Panc1 (cell line): ENCODE results near the gene PCGF1. TPM values are rescaled to one million over a fixed set of nuclear protein-coding genes. Genes with fewer than 3 reads are reported as not detected.

ENCODE experiments used
- ATAC-seq: fragments of 200-7000 bp; cut with Tn5 transposase; 2 replicates; pipeline ENCODE4 v1.9.1; 2020; ENCODE audit warnings: mild to moderate bottlenecking, moderate library complexity
- BruUV-seq: library from RNA; stranded (reverse); fragments of 400-500 nt; replicated peaks from 2 replicates; lab custom pipeline; 2021; lab: Mats Ljungman, UMichigan
- CTCF ChIA-PET: fragments of 300-600 bp; sonication (Branson Sonifier 250); formaldehyde crosslinking; loops from one replicate; lab custom pipeline; 2022; ENCODE audit warnings: antibody characterized with exemption; lab: Charles Lee
- POLR2A ChIA-PET: fragments of 300-600 bp; sonication (Branson Sonifier 250); formaldehyde crosslinking; loops from one replicate; lab custom pipeline; 2022; ENCODE audit warnings: antibody characterized with exemption; lab: Charles Lee
- DNase-seq: peaks from one replicate; pipeline ENCODE4 v3.0.0-alpha.2; 2010; ENCODE audit warnings: low read depth, low spot score
- H3K27ac ChIP-seq: 2 replicates; pipeline ENCODE4 v1.5.1; 2011; ENCODE audit warnings: mild to moderate bottlenecking, low read length, inconsistent platforms
- H3K27me3 ChIP-seq: fragments of 200-500 bp; sonication (Bioruptor generic); 2 replicates; pipeline ENCODE4 v1.6.0; 2014; ENCODE audit warnings: low read length, inconsistent platforms; ENCODE audit not compliant: control insufficient read depth, insufficient read depth
- H3K36me3 ChIP-seq: fragments of 200-500 bp; sonication (Bioruptor generic); 2 replicates; pipeline ENCODE4 v1.5.1; 2014; ENCODE audit warnings: inconsistent platforms, mild to moderate bottlenecking, low read length, moderate library complexity; ENCODE audit not compliant: control insufficient read depth, insufficient read depth
- H3K4me1 ChIP-seq: 2 replicates; pipeline ENCODE4 v1.5.1; 2011; ENCODE audit warnings: inconsistent platforms, mild to moderate bottlenecking, low read length, moderate library complexity; ENCODE audit not compliant: control insufficient read depth, insufficient read depth
- H3K4me3 ChIP-seq, 2 experiments: 2 replicates each; pipeline ENCODE4 v1.5.1; 2011 to 2012; ENCODE audit warnings: low read depth in 2 of 2, low read length in 2 of 2, mild to moderate bottlenecking in 2 of 2, inconsistent platforms in 1 of 2, moderate library complexity in 1 of 2
- H3K9me3 ChIP-seq: fragments of 200-500 bp; sonication (Bioruptor generic); 2 replicates; pipeline ENCODE4 v1.5.1; 2014; ENCODE audit warnings: low read depth, mild to moderate bottlenecking, inconsistent platforms, low read length, moderate library complexity; ENCODE audit not compliant: control insufficient read depth, insufficient read depth
- CTCF ChIP-seq: fragments of 450-650 bp; IDR thresholded peaks from 2 replicates; pipeline ENCODE4 v1.5.1; 2017; ENCODE audit warnings: mild to moderate bottlenecking
- POLR2AphosphoS5 ChIP-seq: IDR thresholded peaks from 2 replicates; pipeline ENCODE4 v1.6.1; 2012; ENCODE audit warnings: mild to moderate bottlenecking, low read depth, low read length, moderate library complexity
- REST ChIP-seq, 2 experiments: IDR thresholded peaks; 2 replicates each; pipeline ENCODE4 v1.6.1; 2011 to 2012; ENCODE audit warnings: low read depth in 2 of 2, control low read depth in 1 of 2, low read length in 1 of 2, mild to moderate bottlenecking in 1 of 2, moderate library complexity in 1 of 2; ENCODE audit not compliant: insufficient read depth in 1 of 2
- SIN3A ChIP-seq: IDR thresholded peaks from 2 replicates; pipeline ENCODE4 v1.6.1; 2012; ENCODE audit warnings: low read depth, mild to moderate bottlenecking, low read length, moderate library complexity, borderline replicate concordance; ENCODE audit not compliant: insufficient read depth
- TCF7L2 ChIP-seq: IDR thresholded peaks from 2 replicates; pipeline ENCODE4 v1.6.1; 2011; ENCODE audit warnings: mild to moderate bottlenecking, low read depth, low read length, inconsistent platforms
- in situ Hi-C: cut with HindIII; loops from 2 replicates; pipeline ENCODE4 v1.10.0; 2016; ENCODE audit warnings: low sequenced_read_pairs, low pct_unique_long_range_greater_than_20kb
- intact Hi-C: fragments of 100-400 bp; cut with micrococcal nuclease; formaldehyde crosslinking; loops from one replicate; pipeline ENCODE4 v1.10.0; 2022; ENCODE audit not compliant: unreplicated experiment
- total RNA-seq: library from RNA; stranded (reverse); gene quantifications from one replicate; pipeline ENCODE4 v1.2.1, GENCODE V29; 2021; ENCODE audit not compliant: unreplicated experiment

PCGF1 gene
- total RNA-seq, 1 experiment from 2014 or later = 36.8 TPM

- Histone ChIP-seq H3K27me3 (no peaks in the 10 kb centered on the region), H3K4me3 (peak overlapping the region; percentile 84 to 99), H3K36me3 (peaks cover 3% of the 10 kb centered on the region; the same call in 1 of the 2 replicates), H3K27ac (peak overlapping the region; percentile 99), H3K4me1 (peaks cover 16% of the 10 kb centered on the region), H3K9me3 (no peaks in the 10 kb centered on the region)
- intact Hi-C loops = loop anchor here (5.0 kb wide), 1 partner anchor 106 kb away; no protein-coding TSS in a partner anchor
- ATAC-seq = no peak
- ChIA-PET POLR2A (interaction anchor here (0.7 kb wide), 1 partner anchor 23 kb away, joined by 3 read pairs; the partner anchor contains the start of gene WBP1), CTCF (no interaction called here)
- DNase-seq = no peak
- in situ Hi-C loops = no loop called here
- no peak for TF ChIP-seq CTCF
- no peak for TF ChIP-seq POLR2AphosphoS5
- no peak for TF ChIP-seq TCF7L2
- no peak for TF ChIP-seq SIN3A
- TF ChIP-seq REST (IDR thresholded peaks at IDR 0.05; ENCODE audit: insufficient read depth in 1 of 2, low read depth in 2 of 2, low read length in 1 of 2) = no peak
- BruUV-seq = no TSS peak
These were observed 26.1 kb downstream of the PCGF1 start for GRCh38 chr2:74481431-74481830.

GRCh38 chr2:74474899-74475298 lies 32.6 kb downstream of the PCGF1 start:
- peaks cover 6% of the 10 kb centered on the region; the same call in 1 of the 2 replicates for H3K36me3 ChIP-seq
- H3K4me1 ChIP-seq = no peaks in the 10 kb centered on the region; the same call in 1 of the 2 replicates
- ChIA-PET CTCF (no interaction called here), POLR2A (interaction anchor here (1.1 kb wide), 1 partner anchor 14 kb away, joined by 4 read pairs; no protein-coding TSS in a partner anchor)
- intact Hi-C loops = no loop called here
- H3K9me3 ChIP-seq = no peaks in the 10 kb centered on the region
- H3K4me3 ChIP-seq = no peak overlapping the region
- ATAC-seq (no peak), DNase-seq (no peak)
- in situ Hi-C loops = no loop called here
- no TSS peak for BruUV-seq
- no peaks in the 10 kb centered on the region for H3K27me3 ChIP-seq
- H3K27ac ChIP-seq = no peak overlapping the region
- no peak for TF ChIP-seq REST (IDR thresholded peaks at IDR 0.05; ENCODE audit: insufficient read depth in 1 of 2, low read depth in 2 of 2, low read length in 1 of 2)
- TF ChIP-seq CTCF = peak; percentile 69; the same call in 1 of the 2 replicates
